HepG2 (cell line): ENCODE data around the gene EFNA2. TPM values are rescaled to one million over a fixed set of nuclear protein-coding genes. Genes with fewer than 3 reads are reported as not detected.

Source experiments
- FOXK2 ChIP-seq: fragments of 450-650 bp; IDR thresholded peaks from 2 replicates; pipeline ENCODE4 v1.6.1; 2016
- FOXO1 ChIP-seq: sonication (generic); formaldehyde crosslinking; IDR thresholded peaks from 2 replicates; pipeline ENCODE4 v1.4.0; 2020; ENCODE audit warnings: missing genetic modification reagents
- IKZF5 ChIP-seq: IDR thresholded peaks from 2 replicates; pipeline ENCODE4 v1.6.1; 2018; ENCODE audit warnings: missing genetic modification reagents, mild to moderate bottlenecking, missing compliant biosample characterization
- JDP2 ChIP-seq: sonication (generic); formaldehyde crosslinking; IDR thresholded peaks from 2 replicates; pipeline ENCODE4 v1.8.1; 2022; ENCODE audit warnings: missing genetic modification reagents, borderline replicate concordance
- KLF6 ChIP-seq: IDR thresholded peaks from 2 replicates; pipeline ENCODE4 v1.8.0; 2016; ENCODE audit warnings: missing biosample characterization, missing genetic modification reagents
- KLF9 ChIP-seq: IDR thresholded peaks from 2 replicates; pipeline ENCODE4 v1.6.1; 2016; ENCODE audit warnings: low read depth
- NR2F1 ChIP-seq, 2 experiments: fragments of 450-650 bp in 1 of 2; formaldehyde crosslinking in 1 of 2; IDR thresholded peaks; 2 replicates each; pipeline versions ENCODE4 v1.5.0 to v1.6.1; 2016 to 2020; ENCODE audit warnings: mild to moderate bottlenecking in 1 of 2, missing compliant biosample characterization in 1 of 2, missing genetic modification reagents in 1 of 2, moderate library complexity in 1 of 2
- PATZ1 ChIP-seq: sonication (generic); formaldehyde crosslinking; IDR thresholded peaks from 2 replicates; pipeline ENCODE4 v1.4.0; 2020; ENCODE audit warnings: missing genetic modification reagents
- PHF21A ChIP-seq: sonication (generic); formaldehyde crosslinking; IDR thresholded peaks from 2 replicates; pipeline ENCODE4 v1.5.0; 2020; ENCODE audit warnings: mild to moderate bottlenecking, missing genetic modification reagents
- SRY ChIP-seq: sonication (generic); formaldehyde crosslinking; IDR thresholded peaks from 2 replicates; pipeline ENCODE4 v1.8.0; 2022; ENCODE audit warnings: mild to moderate bottlenecking, missing genetic modification reagents
- THAP7 ChIP-seq: sonication (generic); formaldehyde crosslinking; IDR thresholded peaks from 2 replicates; pipeline ENCODE4 v1.8.1; 2023; ENCODE audit warnings: mild to moderate bottlenecking, missing genetic modification reagents
- ZBTB20 ChIP-seq: sonication (generic); formaldehyde crosslinking; IDR thresholded peaks from 2 replicates; pipeline ENCODE4 v1.8.1; 2023; ENCODE audit warnings: missing genetic modification reagents, low read depth, mild to moderate bottlenecking, borderline replicate concordance
- ZFX ChIP-seq: sonication (generic); formaldehyde crosslinking; IDR thresholded peaks from 2 replicates; pipeline ENCODE4 v1.4.0; 2020; ENCODE audit warnings: mild to moderate bottlenecking, low read depth, missing genetic modification reagents, moderate library complexity
- ZHX2 ChIP-seq, 2 experiments: sonication (generic) in 1 of 2; formaldehyde crosslinking in 1 of 2; IDR thresholded peaks; 2 replicates each; pipeline versions ENCODE4 v1.6.1 to v1.9.0; 2014 to 2022; ENCODE audit warnings: antibody characterized with exemption in 1 of 2, borderline replicate concordance in 1 of 2, inconsistent platforms in 1 of 2, low read depth in 1 of 2, missing genetic modification reagents in 1 of 2
- ZNF274 ChIP-seq: sonication (generic); formaldehyde crosslinking; IDR thresholded peaks from 2 replicates; pipeline ENCODE4 v1.5.1; 2020; ENCODE audit warnings: mild to moderate bottlenecking, missing genetic modification reagents
- ZNF350 ChIP-seq: sonication (generic); formaldehyde crosslinking; IDR thresholded peaks from 2 replicates; pipeline ENCODE4 v1.4.0; 2020; ENCODE audit warnings: mild to moderate bottlenecking, low read depth, missing genetic modification reagents, borderline replicate concordance
- ZNF629 ChIP-seq: sonication (generic); formaldehyde crosslinking; conservative IDR thresholded peaks from 2 replicates; pipeline ENCODE4 v1.5.0; 2020; ENCODE audit warnings: missing genetic modification reagents
- ZNF672 ChIP-seq: sonication (generic); formaldehyde crosslinking; IDR thresholded peaks from 2 replicates; pipeline ENCODE4 v1.8.1; 2022; ENCODE audit warnings: missing genetic modification reagents
- ZNF83 ChIP-seq: sonication (generic); formaldehyde crosslinking; IDR thresholded peaks from 2 replicates; pipeline ENCODE4 v1.4.0; 2020; ENCODE audit warnings: missing genetic modification reagents, mild to moderate bottlenecking, borderline replicate concordance
- polyA plus RNA-seq, 8 experiments: library from polyadenylated mRNA; depleted of rRNA in 3 of 8; stranded (reverse) in 7 of 8; unstranded in 1 of 8; fragments of >200 nt; fragmentation: Illumina TruSeq in 4 of 8; extraction: Trizol in 4 of 8; gene quantifications; 2 replicates each; pipeline versions ENCODE4 v1.2.1 to v1.2.3, GENCODE V29; 2011 to 2016; ENCODE audit warnings: low read depth in 4 of 8, missing spikeins in 1 of 8, mixed read lengths in 1 of 8; ENCODE audit not compliant: insufficient read depth in 1 of 8
- total RNA-seq, 5 experiments: library from RNA; depleted of rRNA; stranded (reverse); fragments of >200 nt; fragmentation: Illumina TruSeq; extraction: Trizol; gene quantifications; 2 replicates each; pipeline ENCODE4 v1.2.3, GENCODE V29; 2016; ENCODE audit warnings: low read depth in 1 of 5

EFNA2 gene
- total and polyA plus RNA-seq, 2 of the 13 experiments (the other 11 are each of a cell fraction or from before 2014, with no cell fraction given), result 6.0 to 9.9 TPM

- TF ChIP-seq IKZF5 (CRISPR knock-in tag), result peak; percentile 41; the same call in 1 of the 2 replicates
- TF ChIP-seq ZHX2 (IDR thresholded peaks at IDR 0.05; ENCODE audit: low read depth), result peak; percentile 49; the same call in 1 of the 2 replicates
- no peak for TF ChIP-seq ZHX2 (CRISPR knock-in tag; IDR thresholded peaks at IDR 0.05; ENCODE audit: borderline replicate concordance)
- peak; percentile 89; the same call in 1 of the 2 replicates for TF ChIP-seq ZNF350 (CRISPR knock-in tag)
- peak; percentile 24; the same call in 1 of the 2 replicates for TF ChIP-seq SRY
- peak; percentile 90 for TF ChIP-seq ZFX
- peak; percentile 99 for TF ChIP-seq PHF21A (CRISPR knock-in tag)
- TF ChIP-seq KLF6 (CRISPR knock-in tag), result no peak
- no peak for TF ChIP-seq ZNF672
- TF ChIP-seq ZNF629, result peak; percentile 43; the same call in 1 of the 2 replicates
- no peak for TF ChIP-seq ZNF274
- peak; percentile 46; the same call in 1 of the 2 replicates for TF ChIP-seq FOXO1 (CRISPR knock-in tag)
- 0 out of 2 replicates have a peak, but pooled peaks have one; percentile 27 for TF ChIP-seq ZBTB20
- TF ChIP-seq FOXK2, result no peak
- no peak; the same call in 1 of the 2 replicates for TF ChIP-seq ZNF83 (CRISPR knock-in tag)
- peak; percentile 88; the same call in 1 of the 2 replicates for TF ChIP-seq THAP7 (CRISPR knock-in tag)
- peak; percentile 99 for TF ChIP-seq PATZ1 (CRISPR knock-in tag)
- TF ChIP-seq JDP2 (CRISPR knock-in tag), result no peak; the same call in 1 of the 2 replicates
- peak; percentile 95 to 99 for TF ChIP-seq NR2F1 (CRISPR knock-in tag; IDR thresholded peaks at IDR 0.05)
- no peak for TF ChIP-seq KLF9 (CRISPR knock-in tag)
Measured at GRCh38 chr19:1244693-1245451, 40.8 kb upstream of the EFNA2 start (continued).
